Fibroblast of lung (primary cell): ENCODE results near the gene ITPKB. TPM values are rescaled to one million over a fixed set of nuclear protein-coding genes. Genes with fewer than 3 reads are reported as not detected.

Source experiments
- DNase-seq, 2 donors: peaks; one replicate each; pipeline versions ENCODE4 v3.0.0 to v3.0.0-alpha.2; 2010; ENCODE audit warnings: low read depth in 2 of 2
- H2AFZ ChIP-seq: 2 replicates; pipeline ENCODE4 v1.5.1; 2012; ENCODE audit warnings: low read length, control low read depth, inconsistent platforms
- H3K27ac ChIP-seq: 2 replicates; pipeline ENCODE4 v1.5.1; 2011; ENCODE audit warnings: low read length, control low read depth; ENCODE audit not compliant: insufficient read depth
- H3K27me3 ChIP-seq: 2 replicates; pipeline ENCODE4 v1.5.1; 2011; ENCODE audit warnings: mild to moderate bottlenecking, low read length; ENCODE audit not compliant: control insufficient read depth, insufficient read depth
- H3K36me3 ChIP-seq: 2 replicates; pipeline ENCODE4 v1.5.1; 2011; ENCODE audit warnings: low read length; ENCODE audit not compliant: control insufficient read depth, insufficient read depth
- H3K4me1 ChIP-seq: 2 replicates; pipeline ENCODE4 v1.5.1; 2011; ENCODE audit warnings: low read length; ENCODE audit not compliant: control insufficient read depth, insufficient read depth; ENCODE audit errors: extremely low read depth
- H3K4me2 ChIP-seq: 2 replicates; pipeline ENCODE4 v1.5.1; 2011; ENCODE audit warnings: low read length, control low read depth; ENCODE audit not compliant: insufficient read depth; ENCODE audit errors: extremely low read depth
- H3K4me3 ChIP-seq, 4 experiments: fragments of 200-600 bp in 1 of 4; sonication (generic) in 1 of 4; replicated peaks in 1 of 4; 2 replicates each; pipeline ENCODE4 v1.5.1; 2011 to 2016; ENCODE audit warnings: low read length in 4 of 4, low read depth in 3 of 4, mild to moderate bottlenecking in 3 of 4, control low read depth in 2 of 4, inconsistent platforms in 1 of 4, mixed read lengths in 1 of 4; ENCODE audit not compliant: insufficient read depth in 1 of 4; ENCODE audit errors: control extremely low read depth in 1 of 4
- H3K79me2 ChIP-seq: 2 replicates; pipeline ENCODE4 v1.5.1; 2012; ENCODE audit warnings: mild to moderate bottlenecking, low read length, inconsistent platforms; ENCODE audit not compliant: control insufficient read depth, insufficient read depth
- H3K9ac ChIP-seq: 2 replicates; pipeline ENCODE4 v1.5.1; 2011; ENCODE audit warnings: mild to moderate bottlenecking, low read length, control low read depth; ENCODE audit not compliant: insufficient read depth
- H3K9me3 ChIP-seq: 2 replicates; pipeline ENCODE4 v1.5.1; 2012; ENCODE audit warnings: low read depth, low read length; ENCODE audit not compliant: control insufficient read depth, insufficient read depth
- H4K20me1 ChIP-seq: 2 replicates; pipeline ENCODE4 v1.5.1; 2011; ENCODE audit warnings: low read length; ENCODE audit not compliant: control insufficient read depth, insufficient read depth; ENCODE audit errors: extremely low read depth
- CTCF ChIP-seq, 2 donors: IDR thresholded peaks in 1 of 2; conservative IDR thresholded peaks in 1 of 2; 1 replicate in 1 of 2; 2 replicates in 1 of 2; pipeline ENCODE4 v1.5.1; 2011 to 2012; ENCODE audit warnings: low read length in 2 of 2, control low read depth in 1 of 2, inconsistent platforms in 1 of 2, low read depth in 1 of 2, mild to moderate bottlenecking in 1 of 2
- EZH2 ChIP-seq: IDR thresholded peaks from 2 replicates; pipeline ENCODE4 v1.5.1; 2012; ENCODE audit warnings: low read length, control low read depth, mild to moderate bottlenecking; ENCODE audit errors: missing control alignments
- polyA plus RNA-seq, 2 donors: library from polyadenylated mRNA; depleted of rRNA in 1 of 2; stranded (reverse) in 1 of 2; unstranded in 1 of 2; fragments of >200 nt; gene quantifications; 2 replicates each; pipeline ENCODE4 v1.2.1, GENCODE V29; 2011 to 2012; ENCODE audit warnings: missing spikeins in 1 of 2
- total RNA-seq: library from RNA; depleted of rRNA; stranded (reverse); fragments of >200 nt; gene quantifications from 2 replicates; pipeline ENCODE4 v1.2.1, GENCODE V29; 2014

Gene ITPKB
- total and polyA plus RNA-seq, 2 donors (not counting 1 experiment from before 2014, with no cell fraction given), result 10.2 to 32.4 TPM

GRCh38 chr1:226586650-226587422, 152.2 kb downstream of the ITPKB start:
- no peak for DNase-seq
- no peak for TF ChIP-seq EZH2
- no peak for TF ChIP-seq CTCF (conservative IDR thresholded peaks at IDR 0.05 in 1 of 2, IDR thresholded peaks at IDR 0.05 in 1 of 2; ENCODE audit: low read depth in 1 of 2, low read length in 2 of 2)

GRCh38 chr1:226586116-226586515, 153.0 kb downstream of the ITPKB start:
- TF ChIP-seq CTCF (conservative IDR thresholded peaks at IDR 0.05 in 1 of 2, IDR thresholded peaks at IDR 0.05 in 1 of 2; ENCODE audit: low read depth in 1 of 2, low read length in 2 of 2) (no peak), EZH2 (no peak)
- no peak overlapping the region for H3K4me3 ChIP-seq

More at GRCh38 chr1:226586650-226587422, 152.2 kb downstream of the ITPKB start:
- no peak overlapping the region for H3K4me3 ChIP-seq
- no peaks in the 10 kb centered on the region for H3K36me3 ChIP-seq
- H3K9me3 ChIP-seq, result no peaks in the 10 kb centered on the region
- H3K4me1 ChIP-seq, result no peaks in the 10 kb centered on the region
- no peak overlapping the region for H3K27ac ChIP-seq
- no peaks in the 10 kb centered on the region for H3K27me3 ChIP-seq
- no peaks in the 10 kb centered on the region for H3K79me2 ChIP-seq
- H2AFZ ChIP-seq, result no peak overlapping the region
- H4K20me1 ChIP-seq, result no peaks in the 10 kb centered on the region
- H3K4me2 ChIP-seq, result no peak overlapping the region
- no peak overlapping the region for H3K9ac ChIP-seq

DNA sequence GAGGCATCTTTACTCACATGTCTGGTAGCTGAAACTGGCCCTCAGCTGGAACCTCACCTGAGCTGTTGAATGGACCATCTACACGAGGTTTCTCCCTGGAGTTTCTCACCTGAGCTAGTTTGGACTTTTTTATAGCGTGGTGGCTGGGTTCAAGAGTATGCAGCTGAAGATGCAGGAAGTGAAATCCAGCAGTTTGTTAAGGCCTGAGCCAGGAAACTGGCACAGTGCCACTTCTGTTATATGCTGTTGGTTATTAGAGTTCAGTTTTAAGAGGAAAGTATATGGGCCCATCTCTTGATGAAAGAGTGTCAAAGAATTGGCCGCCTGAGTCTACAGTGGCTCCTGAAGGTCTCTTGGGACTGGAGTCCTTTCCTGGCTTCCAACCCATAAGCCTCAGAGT, 154.9 kb downstream of the ITPKB start:
- no peak overlapping the region for H3K4me3 ChIP-seq
- H3K36me3 ChIP-seq, result no peaks in the 10 kb centered on the region
- no peaks in the 10 kb centered on the region for H3K27me3 ChIP-seq
- no peaks in the 10 kb centered on the region for H3K4me1 ChIP-seq
- H2AFZ ChIP-seq, result no peak overlapping the region
- no peak overlapping the region for H3K4me2 ChIP-seq
- no peaks in the 10 kb centered on the region for H3K9me3 ChIP-seq
- no peak for DNase-seq
- no peak for TF ChIP-seq EZH2
- TF ChIP-seq CTCF (conservative IDR thresholded peaks at IDR 0.05 in 1 of 2, IDR thresholded peaks at IDR 0.05 in 1 of 2; ENCODE audit: low read depth in 1 of 2, low read length in 2 of 2), result no peak
- H4K20me1 ChIP-seq, result no peaks in the 10 kb centered on the region
- H3K79me2 ChIP-seq, result no peaks in the 10 kb centered on the region
- H3K27ac ChIP-seq, result no peak overlapping the region
- H3K9ac ChIP-seq, result no peak overlapping the region

More at GRCh38 chr1:226586116-226586515, 153.0 kb downstream of the ITPKB start:
- no peak for DNase-seq
- H3K9me3 ChIP-seq, result no peaks in the 10 kb centered on the region
- H3K79me2 ChIP-seq, result no peaks in the 10 kb centered on the region
- H3K9ac ChIP-seq, result no peak overlapping the region
- H4K20me1 ChIP-seq, result no peaks in the 10 kb centered on the region
- H2AFZ ChIP-seq, result no peak overlapping the region
- no peaks in the 10 kb centered on the region for H3K27me3 ChIP-seq
- H3K27ac ChIP-seq, result no peak overlapping the region
- no peak overlapping the region for H3K4me2 ChIP-seq
- H3K36me3 ChIP-seq, result no peaks in the 10 kb centered on the region
- no peaks in the 10 kb centered on the region for H3K4me1 ChIP-seq
